ENCODE results near the gene RPL10. TPM values are rescaled to one million over a fixed set of nuclear protein-coding genes. Genes with fewer than 3 reads are reported as not detected.
A peak's percentile ranks its signal among the peaks of the same experiment; 100 is the strongest.
"Not testable (repeated sequence)": the region's sequence is repeated elsewhere in the genome, so short reads cannot be mapped to it uniquely, and the experiment has no call there.

Gene RPL10
- polyA plus RNA-seq, 5 donors: 4,389 to 5,989 (median 4,777) TPM

DNA sequence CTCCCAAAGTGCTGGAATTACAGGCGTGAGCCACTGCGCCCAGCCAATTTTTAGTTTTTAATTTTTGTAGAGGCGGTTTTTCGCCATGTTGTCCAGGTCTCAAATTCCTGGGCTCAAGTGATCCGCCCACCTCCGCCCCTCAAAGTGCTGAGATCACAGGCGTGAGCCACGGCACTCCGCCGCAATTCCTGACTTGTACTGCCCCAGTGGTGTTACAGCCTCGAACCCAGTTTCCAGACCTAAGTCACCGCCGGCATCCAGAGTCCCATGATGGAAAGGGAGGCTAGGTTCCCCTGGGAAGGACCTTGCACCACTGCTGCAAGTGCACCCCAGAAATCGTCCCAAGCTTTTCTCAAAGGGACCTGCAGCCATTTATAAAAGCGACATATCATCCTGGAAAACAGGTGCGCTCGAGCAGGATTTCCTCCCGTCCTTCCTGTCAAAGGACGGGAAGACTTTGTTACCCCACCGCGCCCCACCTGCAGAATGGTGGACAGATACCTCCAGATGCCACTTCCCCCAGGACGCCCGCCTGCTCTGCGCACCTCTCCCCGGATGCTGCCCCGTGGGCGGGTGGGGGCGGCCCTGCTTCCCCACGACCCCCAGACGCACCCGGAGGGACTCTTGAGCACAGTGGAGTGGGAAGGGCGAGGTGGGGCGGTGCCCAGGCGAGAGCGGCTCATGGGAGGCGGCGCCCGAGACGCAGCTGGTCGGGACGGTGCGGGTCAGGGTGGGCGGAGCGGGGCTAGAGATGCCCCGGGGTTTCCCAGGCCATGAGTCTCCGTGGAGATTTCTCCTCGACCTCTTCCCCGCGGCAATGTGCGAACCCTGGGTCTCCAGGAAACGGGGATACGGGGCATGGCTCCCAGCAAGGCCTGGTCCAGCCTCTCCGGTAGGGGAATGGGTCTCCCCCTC lies 947 bp upstream of the RPL10 start:
- peak; percentile 60 to 69 for DNase-seq

DNA sequence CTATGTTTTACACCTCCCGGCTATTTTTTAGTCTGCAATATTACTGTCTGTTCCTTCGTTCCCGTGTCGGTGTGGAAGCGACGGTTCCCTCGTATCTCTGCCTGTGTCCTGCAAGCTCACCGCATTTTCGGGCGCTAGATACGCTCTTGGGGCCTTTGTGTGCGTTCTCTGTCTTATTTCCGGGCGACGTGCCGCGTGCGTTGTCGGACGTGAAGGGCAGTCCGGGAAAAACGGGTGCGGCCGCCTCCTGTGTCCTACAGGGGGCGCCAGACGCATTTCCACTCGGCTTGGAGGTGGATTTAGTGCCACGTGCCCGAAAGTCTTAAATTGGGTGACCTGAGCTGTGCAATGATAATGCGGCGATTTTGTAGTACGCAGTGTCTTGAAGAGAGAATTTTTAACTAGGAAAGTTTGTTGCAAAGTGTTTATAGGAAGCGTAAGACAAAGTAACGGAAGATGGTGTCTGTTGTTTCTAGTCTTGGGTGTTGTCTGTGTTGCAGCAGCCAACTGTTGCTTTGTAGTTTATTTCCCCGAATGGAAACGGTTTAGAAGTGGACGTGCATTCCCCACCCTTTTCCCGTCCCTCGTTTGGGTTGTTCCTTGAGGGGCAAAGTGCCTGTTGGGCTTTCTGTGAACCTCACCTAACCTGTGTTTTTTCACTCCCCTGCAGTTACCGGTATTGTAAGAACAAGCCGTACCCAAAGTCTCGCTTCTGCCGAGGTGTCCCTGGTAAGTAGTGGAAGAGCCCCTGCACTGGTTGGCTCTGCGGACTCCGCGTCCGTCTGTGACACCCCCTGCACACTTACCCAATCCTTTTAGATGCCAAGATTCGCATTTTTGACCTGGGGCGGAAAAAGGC lies 720 bp downstream of the RPL10 start:
- peak; percentile 68 to 80 for DNase-seq

DNA sequence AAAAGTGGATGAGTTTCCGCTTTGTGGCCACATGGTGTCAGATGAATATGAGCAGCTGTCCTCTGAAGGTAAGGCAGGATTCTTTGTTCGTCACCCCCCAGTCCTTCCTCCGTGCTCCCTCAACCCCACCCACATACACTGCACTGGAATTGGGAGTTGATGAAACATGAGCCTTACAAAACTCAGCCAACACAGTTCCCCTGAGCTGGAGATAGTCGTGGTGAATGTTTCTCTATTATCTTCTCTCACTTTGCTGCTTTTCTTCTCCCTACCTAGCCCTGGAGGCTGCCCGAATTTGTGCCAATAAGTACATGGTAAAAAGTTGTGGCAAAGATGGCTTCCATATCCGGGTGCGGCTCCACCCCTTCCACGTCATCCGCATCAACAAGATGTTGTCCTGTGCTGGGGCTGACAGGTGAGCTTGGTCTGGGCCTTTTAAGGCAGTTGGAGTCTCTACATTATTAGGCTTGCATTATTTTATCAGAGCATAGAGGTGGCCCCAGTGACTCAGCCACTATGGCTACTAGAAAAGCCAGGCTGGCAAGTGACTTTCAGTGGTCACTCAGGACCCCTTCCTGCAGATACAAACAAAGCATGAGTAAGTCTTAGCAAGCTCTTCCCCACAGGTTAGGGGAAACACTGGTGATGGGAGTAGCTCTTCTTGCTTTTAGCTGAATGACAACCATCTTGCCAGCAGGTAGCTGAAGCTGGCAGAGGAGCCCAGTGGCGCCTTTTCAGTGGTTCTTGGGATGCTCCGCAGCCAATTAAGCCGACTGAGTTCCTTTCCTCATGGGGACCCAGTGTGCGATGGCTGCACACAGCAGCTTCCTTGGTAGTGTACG lies 1.6 kb downstream of the RPL10 start:
- no peak for DNase-seq

DNA sequence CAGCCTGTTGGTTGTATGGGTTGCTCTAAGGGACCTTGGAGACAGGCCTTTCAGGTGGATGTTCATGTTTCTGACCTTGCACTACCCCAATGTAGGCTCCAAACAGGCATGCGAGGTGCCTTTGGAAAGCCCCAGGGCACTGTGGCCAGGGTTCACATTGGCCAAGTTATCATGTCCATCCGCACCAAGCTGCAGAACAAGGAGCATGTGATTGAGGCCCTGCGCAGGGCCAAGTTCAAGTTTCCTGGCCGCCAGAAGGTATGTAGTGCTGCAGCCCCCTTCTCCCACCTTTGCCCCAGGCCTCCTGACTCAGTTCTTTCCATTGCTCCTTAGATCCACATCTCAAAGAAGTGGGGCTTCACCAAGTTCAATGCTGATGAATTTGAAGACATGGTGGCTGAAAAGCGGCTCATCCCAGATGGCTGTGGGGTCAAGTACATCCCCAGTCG lies 2.2 kb downstream of the RPL10 start:
- not testable (repeated sequence) for DNase-seq

DNA sequence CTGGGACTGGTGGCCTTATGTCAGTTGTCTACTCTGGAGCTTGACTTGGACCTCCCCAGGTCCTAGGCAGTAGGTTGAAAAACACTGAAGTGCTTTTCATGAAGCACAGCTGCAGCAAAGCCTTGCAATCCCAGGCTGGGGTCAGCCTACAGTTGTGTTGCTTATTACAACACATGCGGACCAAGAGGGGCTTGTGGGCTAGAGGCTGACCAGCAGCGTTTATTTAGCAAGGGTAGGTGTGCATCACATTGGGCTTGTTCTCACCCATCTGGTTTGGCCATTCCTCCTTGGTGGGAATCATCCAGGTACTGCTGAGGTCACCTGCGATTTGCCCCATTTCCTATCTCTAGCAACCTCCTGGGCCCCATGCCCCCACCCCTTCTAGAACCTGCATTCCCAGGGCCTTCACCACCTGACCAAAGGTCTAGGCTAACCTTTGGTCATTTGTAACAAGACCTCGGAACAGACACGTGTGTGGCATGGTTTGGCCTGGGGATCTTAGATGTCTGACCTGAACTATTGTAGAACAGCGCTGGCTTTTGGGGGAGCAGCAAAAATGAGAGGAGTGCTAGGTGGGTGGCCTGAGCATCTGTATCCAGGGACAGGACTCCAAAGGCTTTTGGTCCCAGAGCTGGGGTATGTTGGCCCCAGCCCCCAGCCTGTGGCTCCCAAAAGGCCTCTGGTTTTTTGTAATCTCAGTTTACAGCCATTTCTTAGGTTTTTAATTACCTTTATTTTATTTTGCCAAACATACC lies 3.0 kb downstream of the RPL10 start:
- no peak for DNase-seq

DNA sequence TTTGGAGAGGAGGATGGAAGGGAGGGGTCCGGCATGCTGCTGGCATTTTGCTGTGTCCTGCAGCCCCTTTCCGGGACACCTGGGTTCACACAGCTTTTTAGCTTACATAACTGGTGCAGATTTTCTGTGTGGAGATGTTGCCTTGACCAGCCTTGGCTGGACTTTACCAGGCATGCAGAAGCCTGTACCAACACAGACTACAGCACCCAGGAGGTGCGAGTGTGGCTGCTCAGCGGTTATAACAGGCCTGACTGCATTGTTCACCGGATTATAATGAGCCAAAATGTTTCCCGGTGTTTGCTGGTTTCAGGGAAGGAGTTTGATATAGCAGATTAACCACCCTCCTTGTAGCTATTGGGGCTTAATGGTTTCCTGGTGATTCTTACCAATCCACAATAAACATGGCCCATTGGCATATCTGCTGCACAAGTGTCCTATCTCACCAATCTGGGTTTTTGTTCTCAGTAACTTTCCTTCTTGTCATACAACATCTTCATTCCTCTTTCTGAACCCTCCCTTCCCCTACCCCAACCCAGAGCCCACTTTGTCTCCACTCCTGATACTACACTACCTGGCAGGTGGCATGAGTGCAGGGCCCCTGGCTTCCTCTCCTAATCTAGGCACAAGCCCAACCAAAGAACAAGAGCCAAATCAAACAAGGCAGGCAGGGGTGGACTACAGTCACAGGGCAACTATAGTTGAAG lies 3.9 kb downstream of the RPL10 start:
- no peak for DNase-seq

DNA sequence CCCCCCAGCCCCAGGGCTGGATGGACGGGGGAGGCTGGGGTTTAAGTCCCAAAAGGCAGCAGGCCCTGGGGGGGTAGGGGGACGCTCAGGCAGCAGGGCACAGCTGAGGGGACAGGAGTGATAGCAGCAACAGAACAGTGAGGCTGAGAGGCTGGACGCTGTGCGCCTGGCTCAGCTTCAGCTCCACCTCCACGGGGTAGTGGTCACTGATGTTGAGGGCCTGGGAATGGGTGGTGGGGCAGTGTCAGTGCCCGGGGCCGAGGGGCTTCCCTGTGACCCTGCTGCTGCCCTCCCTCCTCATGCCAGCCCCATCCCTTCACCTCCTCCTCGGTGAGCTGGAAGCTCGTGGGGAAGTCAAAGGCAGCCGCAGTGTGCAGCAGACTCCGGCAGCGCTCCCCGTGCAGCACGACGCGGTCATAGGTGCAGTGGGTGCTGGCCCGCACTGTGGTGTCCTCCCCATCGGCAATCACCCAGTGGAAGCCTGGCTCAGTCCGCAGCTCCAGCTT lies 4.5 kb downstream of the RPL10 start:
- DNase-seq: no peak

DNA sequence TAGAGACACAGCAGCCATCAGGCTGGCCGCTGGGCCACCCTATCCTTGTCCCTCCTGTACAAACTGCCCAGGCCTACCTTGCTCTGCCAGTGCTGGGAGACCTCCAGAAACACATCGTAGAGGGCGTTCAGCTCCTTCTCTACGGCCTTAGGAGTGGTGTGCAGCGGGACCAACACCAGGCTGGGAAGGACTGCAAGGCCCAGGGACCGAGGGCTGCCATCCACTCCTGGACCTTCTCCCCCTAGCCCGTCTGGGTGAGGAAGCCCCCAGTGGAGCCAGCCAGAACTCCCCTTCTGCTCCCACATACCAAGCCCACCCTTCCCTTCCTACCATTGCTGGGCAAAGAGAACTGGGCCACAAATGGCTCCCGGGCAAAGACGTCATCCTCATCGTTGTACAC lies 5.0 kb downstream of the RPL10 start:
- no peak for DNase-seq

DNA sequence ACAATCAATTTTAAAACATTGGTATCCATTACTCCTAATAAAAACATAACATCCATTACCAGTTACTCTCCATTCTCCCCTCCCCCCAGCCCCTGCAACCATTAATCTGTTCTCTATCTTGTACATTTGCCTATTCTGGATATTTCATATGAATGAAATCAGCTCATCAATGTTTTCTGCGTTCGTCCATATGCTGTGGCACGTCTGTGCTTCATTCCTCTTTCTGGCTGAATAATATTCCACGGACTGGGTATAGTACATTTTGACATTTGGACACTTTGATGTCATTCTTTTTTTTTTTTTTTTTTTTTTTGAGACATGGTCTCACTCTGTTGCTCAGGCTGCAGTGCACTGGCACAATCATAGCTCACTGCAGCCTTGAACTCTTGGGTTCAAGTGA lies 5.7 kb downstream of the RPL10 start:
- DNase-seq: no peak

DNA sequence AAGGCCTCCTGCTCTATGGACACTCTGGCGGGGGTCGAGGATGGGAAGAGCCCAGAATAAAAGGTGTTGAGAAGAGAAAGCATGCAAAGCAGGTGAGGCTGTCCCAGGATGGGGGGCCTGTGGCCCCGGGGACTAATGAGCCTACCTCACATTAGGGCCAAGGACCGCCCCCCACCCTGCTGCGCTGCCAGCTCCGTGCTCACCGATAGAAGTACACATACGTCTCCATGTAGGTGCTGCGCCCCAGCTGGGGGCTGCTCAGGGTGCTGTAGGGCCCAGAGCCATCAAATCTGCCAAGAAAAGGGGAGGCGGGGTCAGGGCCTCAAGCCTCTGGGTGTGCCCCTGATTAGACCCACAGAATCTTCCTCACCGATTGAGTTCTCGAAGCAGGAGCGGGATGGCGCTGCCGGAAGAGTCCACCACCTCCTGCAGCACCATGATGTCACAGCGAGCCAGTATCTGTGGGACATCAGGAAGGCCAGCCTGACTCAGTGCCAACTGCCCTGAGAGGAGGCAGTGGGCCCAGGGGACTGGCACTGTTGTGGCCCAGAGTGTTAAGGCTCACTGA lies 6.5 kb downstream of the RPL10 start:
- DNase-seq: no peak

DNA sequence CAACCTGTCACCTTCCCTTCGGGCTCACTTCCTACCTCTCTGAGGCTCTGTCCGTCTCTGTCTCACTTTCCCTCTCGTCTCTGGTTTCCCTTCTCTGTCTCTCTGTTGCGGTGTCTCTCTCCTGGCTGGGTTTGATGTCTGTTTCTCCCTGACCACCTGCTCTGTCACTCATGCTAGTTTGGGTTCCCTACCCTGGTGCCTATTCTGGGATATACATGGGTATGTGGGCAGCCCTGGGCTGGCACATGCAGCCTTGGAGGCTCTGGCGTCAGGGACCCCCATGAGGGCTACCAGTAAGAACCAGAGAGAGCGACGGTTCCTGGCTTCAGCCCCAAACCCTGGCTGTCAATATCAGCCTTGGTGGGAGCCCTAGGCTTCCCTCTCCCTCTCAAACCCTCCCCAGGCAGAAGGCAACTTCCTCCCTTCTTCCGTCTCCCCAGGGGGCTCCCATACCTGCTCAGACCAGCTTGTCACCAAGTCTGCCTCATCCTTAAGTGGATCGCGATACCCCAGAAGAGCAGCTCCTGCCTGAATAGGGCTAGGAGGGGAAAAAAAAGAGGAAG lies 10.6 kb downstream of the RPL10 start:
- DNase-seq: no peak

DNA sequence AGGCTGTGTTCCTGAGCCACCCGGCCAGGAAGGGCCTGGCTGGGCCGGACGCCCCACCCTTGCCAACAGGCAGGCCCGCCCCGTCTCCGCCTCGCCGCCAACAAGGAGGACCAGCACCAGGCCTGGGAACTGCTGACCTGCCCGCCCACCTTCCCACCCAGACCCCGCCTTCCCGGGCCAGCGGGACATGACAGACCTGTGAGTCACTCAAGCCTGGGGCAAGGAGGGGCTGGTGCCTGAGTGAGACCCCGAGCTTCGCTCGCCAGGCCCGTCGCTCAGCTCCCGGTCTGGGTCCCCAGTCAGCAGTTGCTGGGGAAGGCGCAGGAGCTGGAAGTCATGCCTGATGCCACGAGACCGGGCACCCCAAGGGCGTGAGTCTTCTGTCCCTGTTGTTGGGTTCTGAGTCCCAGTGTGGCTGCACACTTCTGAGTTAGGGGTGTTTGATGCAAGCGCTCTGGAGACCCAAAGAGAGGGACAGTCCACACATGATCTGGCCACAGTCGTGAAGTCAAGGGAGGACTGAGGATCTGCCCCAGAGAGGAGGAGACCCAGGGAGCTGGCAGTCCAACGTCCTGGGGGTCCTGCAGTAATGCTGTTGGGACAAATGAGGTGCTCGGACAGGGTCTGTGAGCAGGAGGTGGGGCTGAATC lies 11.2 kb downstream of the RPL10 start, which contains the start of gene DNASE1L1:
TSS of gene DNASE1L1 (minus strand) at position 33 of the 650 bp plus-strand sequence. CDS start 3,686 bp downstream, outside the sequence.
- no peak for DNase-seq

DNA sequence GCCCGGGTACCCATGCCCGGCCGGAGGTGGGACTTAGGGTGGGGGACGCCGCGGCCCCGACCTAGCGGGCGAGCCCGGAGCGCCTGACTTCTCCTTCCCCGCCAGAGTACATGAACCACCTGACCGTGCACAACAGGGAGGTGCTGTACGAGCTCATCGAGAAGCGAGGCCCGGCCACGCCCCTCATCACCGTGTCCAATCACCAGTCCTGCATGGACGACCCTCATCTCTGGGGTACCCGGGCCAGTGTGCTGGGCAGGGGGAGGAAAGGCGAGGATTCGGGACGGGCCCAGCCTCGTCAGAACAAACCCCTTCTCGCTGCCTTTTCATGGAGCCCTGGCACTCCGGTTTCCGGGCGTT lies 13.8 kb downstream of the RPL10 start:
- peak; percentile 36 to 50 for DNase-seq

DNA sequence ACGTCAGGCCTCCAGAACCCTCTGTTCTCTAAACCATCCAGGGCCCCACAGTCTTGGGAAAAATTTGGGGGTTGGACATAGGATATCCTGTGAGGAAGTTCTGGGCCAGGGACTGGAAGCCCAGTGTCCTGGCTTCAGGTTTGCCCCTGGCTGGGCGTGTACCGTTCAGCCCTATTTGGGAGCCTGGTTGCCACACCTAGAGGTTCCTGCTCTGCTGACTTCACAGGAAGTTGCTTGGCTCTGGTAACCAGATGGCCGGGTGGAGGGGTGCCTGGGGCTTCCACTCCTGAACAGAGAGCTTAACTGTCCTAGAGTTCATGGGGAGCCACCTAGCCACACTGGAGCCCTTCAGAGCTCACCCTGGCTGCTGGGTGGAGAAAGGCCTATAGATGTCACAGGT lies 14.3 kb downstream of the RPL10 start:
- DNase-seq: no peak

DNA sequence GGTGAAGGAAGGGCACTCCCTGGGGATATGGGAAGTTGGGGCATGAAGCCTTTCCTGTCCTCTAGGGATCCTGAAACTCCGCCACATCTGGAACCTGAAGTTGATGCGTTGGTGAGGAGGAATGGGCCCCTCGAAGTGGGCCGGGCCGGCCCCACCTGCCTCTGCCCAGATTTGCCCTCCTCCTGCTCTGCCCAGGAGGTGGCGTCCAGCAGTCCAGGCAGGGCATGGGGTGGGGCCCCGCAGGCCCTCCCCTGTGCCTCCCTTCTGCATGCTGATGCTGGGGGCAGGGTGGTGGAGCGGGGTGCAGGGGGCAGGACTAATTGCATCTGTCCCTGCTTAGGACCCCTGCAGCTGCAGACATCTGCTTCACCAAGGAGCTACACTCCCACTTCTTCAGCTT lies 15.0 kb downstream of the RPL10 start:
- DNase-seq: no peak

DNA sequence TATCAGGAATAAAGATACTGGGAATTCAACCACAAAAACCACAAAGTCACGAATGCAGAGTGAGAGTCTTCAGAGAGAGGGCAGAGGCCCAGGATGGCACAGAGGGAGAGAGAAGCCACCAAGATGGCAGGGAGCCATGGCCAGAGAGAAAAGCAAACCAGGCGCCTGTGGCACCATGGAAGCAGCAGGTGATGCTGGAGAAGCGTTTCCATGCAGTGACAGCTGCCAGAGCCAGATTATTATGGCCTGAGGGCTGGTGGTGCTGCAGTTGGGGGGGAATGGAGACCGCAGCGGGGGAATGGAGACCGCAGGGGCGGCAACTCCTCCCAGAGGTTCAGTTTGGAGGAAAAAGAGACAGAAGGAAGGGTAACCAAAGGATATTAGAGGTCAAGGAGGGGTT lies 19.0 kb downstream of the RPL10 start:
- no peak for DNase-seq

DNA sequence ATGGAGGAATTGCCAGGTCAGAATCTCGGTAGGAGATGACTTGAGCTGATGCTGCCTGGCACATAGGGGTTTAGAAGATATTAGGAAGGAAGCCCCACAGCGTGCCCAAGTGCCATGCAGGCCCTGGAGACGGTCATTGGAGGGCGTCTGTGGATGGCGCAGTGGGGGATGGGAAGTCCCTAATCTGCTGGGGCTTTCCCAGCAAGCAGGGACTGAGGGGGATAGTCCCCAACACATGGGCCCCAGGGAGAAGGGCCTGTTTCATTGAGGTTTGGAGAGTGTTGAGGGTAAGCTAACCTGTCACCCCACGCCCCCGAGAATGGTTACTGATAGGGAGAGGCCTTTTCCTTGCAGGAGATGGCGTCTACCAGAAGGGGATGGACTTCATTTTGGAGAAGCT lies 21.0 kb downstream of the RPL10 start:
- DNase-seq: no peak

DNA sequence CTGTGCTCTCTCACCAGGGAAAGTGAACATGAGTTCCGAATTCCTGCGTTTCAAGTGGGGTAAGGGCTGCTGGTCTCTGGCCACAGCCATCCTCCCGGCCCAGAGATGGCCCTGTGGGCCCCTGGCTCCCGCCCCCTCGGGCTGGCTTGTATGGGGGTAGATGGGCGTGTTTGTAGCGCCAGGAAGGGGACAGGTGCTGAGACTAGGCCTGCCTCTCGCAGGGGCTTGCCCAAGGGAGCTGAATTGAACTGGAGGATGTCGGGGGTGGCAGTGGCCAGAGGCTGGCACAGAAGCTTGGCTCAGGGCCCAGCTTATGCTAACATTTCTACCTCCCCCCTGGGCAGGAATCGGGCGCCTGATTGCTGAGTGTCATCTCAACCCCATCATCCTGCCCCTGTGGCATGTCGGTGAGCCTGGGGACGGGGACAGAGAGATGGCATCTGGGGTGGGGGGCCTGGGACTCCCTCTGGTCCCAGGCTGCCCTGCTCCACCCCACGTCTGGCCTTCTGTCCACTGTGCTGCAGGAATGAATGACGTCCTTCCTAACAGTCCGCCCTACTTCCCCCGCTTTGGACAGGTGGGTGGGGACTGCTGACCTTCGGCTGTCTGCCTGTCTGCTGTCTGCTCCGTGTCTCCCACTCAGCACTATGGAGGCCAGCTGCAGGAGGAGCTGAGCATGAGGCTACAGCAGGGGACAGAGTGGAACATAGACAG lies 21.7 kb downstream of the RPL10 start:
- no peak for DNase-seq
